NOMO-1 treated with dmso at 0.1 percent for 144 hours (cell line): ENCODE data around the gene SHISA9.

Source experiments
- DNase-seq: peaks from one replicate; lab custom pipeline; 2025; ENCODE audit not compliant: unreplicated experiment; lab: John Stamatoyannopoulos, UW

Gene SHISA9

GRCh38 chr16:12944300-12944699 is 42.9 kb downstream of the SHISA9 start:
- no peak for DNase-seq

GRCh38 chr16:12951392-12951791 is 50.0 kb downstream of the SHISA9 start:
- no peak for DNase-seq

- DNase-seq, result no peak
Measured at GRCh38 chr16:12951976-12952375, 50.6 kb downstream of the SHISA9 start.

GRCh38 chr16:12958366-12958765 is 57.0 kb downstream of the SHISA9 start:
- no peak for DNase-seq

- DNase-seq, result no peak
Measured at GRCh38 chr16:12959072-12959471, 57.7 kb downstream of the SHISA9 start.

- no peak for DNase-seq
Measured at GRCh38 chr16:12961626-12962025, 60.2 kb downstream of the SHISA9 start.

- no peak for DNase-seq
Measured at GRCh38 chr16:12964461-12964860, 63.1 kb downstream of the SHISA9 start.

GRCh38 chr16:12965274-12965804 is 63.9 kb downstream of the SHISA9 start:
- DNase-seq, result no peak

GRCh38 chr16:12971241-12971640 is 69.8 kb downstream of the SHISA9 start:
- no peak for DNase-seq

- no peak for DNase-seq
Measured at GRCh38 chr16:12972246-12972645, 70.8 kb downstream of the SHISA9 start.

GRCh38 chr16:12975766-12976165 is 74.4 kb downstream of the SHISA9 start:
- no peak for DNase-seq

GRCh38 chr16:12976496-12976895 is 75.1 kb downstream of the SHISA9 start:
- no peak for DNase-seq

GRCh38 chr16:12976936-12977335 is 75.5 kb downstream of the SHISA9 start:
- DNase-seq, result no peak

GRCh38 chr16:12985516-12985915 is 84.1 kb downstream of the SHISA9 start:
- DNase-seq, result no peak

- no peak for DNase-seq
Measured at GRCh38 chr16:12988071-12988470, 86.7 kb downstream of the SHISA9 start.

- DNase-seq, result no peak
Measured at GRCh38 chr16:12992066-12992465, 90.7 kb downstream of the SHISA9 start.

GRCh38 chr16:12994402-12994801 is 93.0 kb downstream of the SHISA9 start:
- DNase-seq, result no peak

GRCh38 chr16:12995721-12996372 is 94.4 kb downstream of the SHISA9 start:
- no peak for DNase-seq

- no peak for DNase-seq
Measured at GRCh38 chr16:12998361-12999085, 97.1 kb downstream of the SHISA9 start.

- no peak for DNase-seq
Measured at GRCh38 chr16:12999368-12999767, 98.0 kb downstream of the SHISA9 start.

- no peak for DNase-seq
Measured at GRCh38 chr16:13005721-13006247, 104.4 kb downstream of the SHISA9 start.

GRCh38 chr16:13012601-13013000 is 111.2 kb downstream of the SHISA9 start:
- no peak for DNase-seq
